GM10847 (cell line): ENCODE measurements around the gene TRMT61A.

ENCODE experiments used
- POLR2A ChIP-seq: IDR thresholded peaks from 2 replicates; pipeline ENCODE4 v1.6.1; 2011; ENCODE audit not compliant: insufficient read length; ENCODE audit errors: extremely low read depth

Gene TRMT61A

GRCh38 chr14:103545219-103545914 lies 16.4 kb downstream of the TRMT61A start:
- no peak for TF ChIP-seq POLR2A

- TF ChIP-seq POLR2A, result no peak
These were observed 17.1 kb downstream of the TRMT61A start for GRCh38 chr14:103545915-103546651.

GRCh38 chr14:103546652-103547454 lies 17.9 kb downstream of the TRMT61A start:
- no peak for TF ChIP-seq POLR2A

GRCh38 chr14:103547455-103547940 lies 18.5 kb downstream of the TRMT61A start:
- no peak for TF ChIP-seq POLR2A

- TF ChIP-seq POLR2A, result no peak
These were observed 19.0 kb downstream of the TRMT61A start for GRCh38 chr14:103547941-103548462.

GRCh38 chr14:103548463-103549351 lies 19.7 kb downstream of the TRMT61A start:
- no peak for TF ChIP-seq POLR2A

- no peak for TF ChIP-seq POLR2A
These were observed 20.6 kb downstream of the TRMT61A start for GRCh38 chr14:103549361-103550311.

- no peak for TF ChIP-seq POLR2A
These were observed 21.7 kb downstream of the TRMT61A start for GRCh38 chr14:103550451-103551337.

GRCh38 chr14:103551338-103551762 lies 22.4 kb downstream of the TRMT61A start:
- no peak for TF ChIP-seq POLR2A

GRCh38 chr14:103552011-103552845 lies 23.2 kb downstream of the TRMT61A start:
- no peak for TF ChIP-seq POLR2A

GRCh38 chr14:103552846-103553210 lies 23.8 kb downstream of the TRMT61A start:
- no peak for TF ChIP-seq POLR2A
